HepG2 (cell line): ENCODE results near the gene MINDY1. TPM values are rescaled to one million over a fixed set of nuclear protein-coding genes. Genes with fewer than 3 reads are reported as not detected.
A peak's percentile ranks its signal among the peaks of the same experiment; 100 is the strongest.

ENCODE experiments used
- KDM1A ChIP-seq: IDR thresholded peaks from 2 replicates; pipeline ENCODE4 v1.6.1; 2016; ENCODE audit warnings: missing compliant biosample characterization
- NFATC3 ChIP-seq: sonication (generic); formaldehyde crosslinking; IDR thresholded peaks from 2 replicates; pipeline ENCODE4 v1.5.1; 2020; ENCODE audit warnings: mild to moderate bottlenecking, missing genetic modification reagents
- RELA ChIP-seq: sonication (generic); formaldehyde crosslinking; IDR thresholded peaks from 2 replicates; pipeline ENCODE4 v1.4.0; 2020; ENCODE audit warnings: missing genetic modification reagents
- SALL2 ChIP-seq: sonication (generic); formaldehyde crosslinking; IDR thresholded peaks from 2 replicates; pipeline ENCODE4 v1.8.1; 2023; ENCODE audit warnings: mild to moderate bottlenecking, missing genetic modification reagents, inconsistent platforms
- TARDBP ChIP-seq: sonication (generic); formaldehyde crosslinking; IDR thresholded peaks from 2 replicates; pipeline ENCODE4 v1.8.0; 2022; ENCODE audit warnings: mild to moderate bottlenecking, missing genetic modification reagents
- TCF12 ChIP-seq, 2 experiments: fragments of 450-650 bp in 1 of 2; sonication (generic) in 1 of 2; formaldehyde crosslinking in 1 of 2; IDR thresholded peaks; 2 replicates each; pipeline versions ENCODE4 v1.6.1 to v1.8.0; 2017 to 2022; ENCODE audit warnings: antibody characterized with exemption in 1 of 2, mild to moderate bottlenecking in 1 of 2, missing genetic modification reagents in 1 of 2, moderate library complexity in 1 of 2
- ZBTB4 ChIP-seq: sonication (generic); formaldehyde crosslinking; IDR thresholded peaks from 2 replicates; pipeline ENCODE4 v1.4.0; 2020; ENCODE audit warnings: missing genetic modification reagents, mild to moderate bottlenecking, borderline replicate concordance
- ZNF10 ChIP-seq: sonication (generic); formaldehyde crosslinking; IDR thresholded peaks from 2 replicates; pipeline ENCODE4 v1.4.0; 2020; ENCODE audit warnings: mild to moderate bottlenecking, low read depth, missing genetic modification reagents, borderline replicate concordance
- ZNF264 ChIP-seq: sonication (generic); formaldehyde crosslinking; IDR thresholded peaks from 2 replicates; pipeline ENCODE4 v1.4.0; 2020; ENCODE audit warnings: missing genetic modification reagents
- ZNF577 ChIP-seq: sonication (generic); formaldehyde crosslinking; IDR thresholded peaks from 2 replicates; pipeline ENCODE4 v1.4.0; 2020; ENCODE audit warnings: mild to moderate bottlenecking, low read depth, missing genetic modification reagents, borderline replicate concordance
- polyA plus RNA-seq, 8 experiments: library from polyadenylated mRNA; depleted of rRNA in 3 of 8; stranded (reverse) in 7 of 8; unstranded in 1 of 8; fragments of >200 nt; fragmentation: Illumina TruSeq in 4 of 8; extraction: Trizol in 4 of 8; gene quantifications; 2 replicates each; pipeline versions ENCODE4 v1.2.1 to v1.2.3, GENCODE V29; 2011 to 2016; ENCODE audit warnings: low read depth in 4 of 8, missing spikeins in 1 of 8, mixed read lengths in 1 of 8; ENCODE audit not compliant: insufficient read depth in 1 of 8
- total RNA-seq, 5 experiments: library from RNA; depleted of rRNA; stranded (reverse); fragments of >200 nt; fragmentation: Illumina TruSeq; extraction: Trizol; gene quantifications; 2 replicates each; pipeline ENCODE4 v1.2.3, GENCODE V29; 2016; ENCODE audit warnings: low read depth in 1 of 5
- TF ChIP-seq, protein P1 (sequence below): IDR thresholded peaks from 2 replicates; pipeline ENCODE4 v1.6.1; 2016; ENCODE audit warnings: low read depth, control low read depth
- TF ChIP-seq, protein P2 (sequence below): sonication (generic); formaldehyde crosslinking; IDR thresholded peaks from 2 replicates; pipeline ENCODE4 v1.4.0; 2020; ENCODE audit warnings: missing genetic modification reagents

The MINDY1 gene
- total and polyA plus RNA-seq, 2 of the 13 experiments (the other 11 are each of a cell fraction or from before 2014, with no cell fraction given), result 11.1 to 15.0 TPM

DNA sequence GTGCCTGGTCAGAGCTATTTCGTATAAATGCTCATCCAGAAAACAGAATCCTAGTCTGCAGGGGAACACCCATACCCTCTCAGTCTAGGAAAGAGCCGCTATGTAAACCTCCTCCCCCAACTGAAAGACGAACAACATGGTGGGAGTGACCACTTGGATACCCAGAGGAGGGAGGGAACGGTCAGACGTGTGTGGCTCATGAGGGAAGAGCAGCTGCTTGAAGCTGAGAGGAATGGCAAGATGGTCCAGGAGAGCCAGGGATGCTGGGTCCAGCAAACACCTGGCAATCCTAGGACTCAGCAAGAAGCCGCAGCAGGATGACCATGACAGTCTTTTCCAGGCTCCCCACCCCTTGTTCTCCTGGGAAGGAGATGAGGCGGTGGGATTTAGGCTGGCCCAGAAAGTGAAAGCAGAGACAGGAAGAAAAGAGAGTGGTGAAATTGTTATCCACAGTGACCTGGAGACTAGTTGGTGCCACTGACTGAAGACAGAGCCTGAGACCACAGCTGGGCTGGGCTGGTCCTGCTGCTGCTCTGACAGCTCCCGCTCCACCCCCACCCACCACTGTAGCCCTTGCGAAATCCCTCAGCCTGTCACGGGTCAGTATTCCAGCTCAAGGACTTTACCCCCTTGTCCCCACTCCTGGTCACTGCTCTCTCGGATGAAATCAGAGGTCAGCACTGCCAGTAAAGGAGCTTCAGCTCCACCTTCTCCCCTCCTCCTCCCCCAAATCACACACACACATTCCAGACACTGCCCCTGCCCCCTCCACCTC, 35.7 kb downstream of the MINDY1 start (continued):
- TF ChIP-seq, protein P1, sequence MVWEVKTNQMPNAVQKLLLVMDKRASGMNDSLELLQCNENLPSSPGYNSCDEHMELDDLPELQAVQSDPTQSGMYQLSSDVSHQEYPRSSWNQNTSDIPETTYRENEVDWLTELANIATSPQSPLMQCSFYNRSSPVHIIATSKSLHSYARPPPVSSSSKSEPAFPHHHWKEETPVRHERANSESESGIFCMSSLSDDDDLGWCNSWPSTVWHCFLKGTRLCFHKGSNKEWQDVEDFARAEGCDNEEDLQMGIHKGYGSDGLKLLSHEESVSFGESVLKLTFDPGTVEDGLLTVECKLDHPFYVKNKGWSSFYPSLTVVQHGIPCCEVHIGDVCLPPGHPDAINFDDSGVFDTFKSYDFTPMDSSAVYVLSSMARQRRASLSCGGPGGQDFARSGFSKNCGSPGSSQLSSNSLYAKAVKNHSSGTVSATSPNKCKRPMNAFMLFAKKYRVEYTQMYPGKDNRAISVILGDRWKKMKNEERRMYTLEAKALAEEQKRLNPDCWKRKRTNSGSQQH, result 0 out of 2 replicates have a peak, but pooled peaks have one; percentile 69
- TF ChIP-seq TARDBP (CRISPR knock-in tag) (peak; percentile 81; the same call in 1 of the 2 replicates), ZNF577 (CRISPR knock-in tag) (no peak), ZBTB4 (CRISPR knock-in tag) (no peak), ZNF10 (CRISPR knock-in tag) (no peak), KDM1A (CRISPR knock-in tag) (peak; percentile 89), RELA (CRISPR knock-in tag) (no peak), SALL2 (CRISPR knock-in tag) (peak; percentile 91; the same call in 1 of the 2 replicates), NFATC3 (no peak), ZNF264 (CRISPR knock-in tag) (peak; percentile 64; the same call in 1 of the 2 replicates), TCF12 (IDR thresholded peaks at IDR 0.05) (no peak), TCF12 (CRISPR knock-in tag; IDR thresholded peaks at IDR 0.05) (0 out of 2 replicates have a peak, but pooled peaks have one; percentile 71)
- TF ChIP-seq, protein P2, sequence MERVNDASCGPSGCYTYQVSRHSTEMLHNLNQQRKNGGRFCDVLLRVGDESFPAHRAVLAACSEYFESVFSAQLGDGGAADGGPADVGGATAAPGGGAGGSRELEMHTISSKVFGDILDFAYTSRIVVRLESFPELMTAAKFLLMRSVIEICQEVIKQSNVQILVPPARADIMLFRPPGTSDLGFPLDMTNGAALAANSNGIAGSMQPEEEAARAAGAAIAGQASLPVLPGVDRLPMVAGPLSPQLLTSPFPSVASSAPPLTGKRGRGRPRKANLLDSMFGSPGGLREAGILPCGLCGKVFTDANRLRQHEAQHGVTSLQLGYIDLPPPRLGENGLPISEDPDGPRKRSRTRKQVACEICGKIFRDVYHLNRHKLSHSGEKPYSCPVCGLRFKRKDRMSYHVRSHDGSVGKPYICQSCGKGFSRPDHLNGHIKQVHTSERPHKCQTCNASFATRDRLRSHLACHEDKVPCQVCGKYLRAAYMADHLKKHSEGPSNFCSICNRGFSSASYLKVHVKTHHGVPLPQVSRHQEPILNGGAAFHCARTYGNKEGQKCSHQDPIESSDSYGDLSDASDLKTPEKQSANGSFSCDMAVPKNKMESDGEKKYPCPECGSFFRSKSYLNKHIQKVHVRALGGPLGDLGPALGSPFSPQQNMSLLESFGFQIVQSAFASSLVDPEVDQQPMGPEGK, result peak; percentile 88
